HG03060 (cell line): ENCODE data around the gene POLD4.

Experiments used
- ATAC-seq: cut with Tn5 transposase; IDR thresholded peaks from one replicate; pipeline ENCODE4 v1.9.1; 2021; ENCODE audit warnings: low read depth, moderate number of reproducible peaks; ENCODE audit not compliant: unreplicated experiment

The POLD4 gene

DNA sequence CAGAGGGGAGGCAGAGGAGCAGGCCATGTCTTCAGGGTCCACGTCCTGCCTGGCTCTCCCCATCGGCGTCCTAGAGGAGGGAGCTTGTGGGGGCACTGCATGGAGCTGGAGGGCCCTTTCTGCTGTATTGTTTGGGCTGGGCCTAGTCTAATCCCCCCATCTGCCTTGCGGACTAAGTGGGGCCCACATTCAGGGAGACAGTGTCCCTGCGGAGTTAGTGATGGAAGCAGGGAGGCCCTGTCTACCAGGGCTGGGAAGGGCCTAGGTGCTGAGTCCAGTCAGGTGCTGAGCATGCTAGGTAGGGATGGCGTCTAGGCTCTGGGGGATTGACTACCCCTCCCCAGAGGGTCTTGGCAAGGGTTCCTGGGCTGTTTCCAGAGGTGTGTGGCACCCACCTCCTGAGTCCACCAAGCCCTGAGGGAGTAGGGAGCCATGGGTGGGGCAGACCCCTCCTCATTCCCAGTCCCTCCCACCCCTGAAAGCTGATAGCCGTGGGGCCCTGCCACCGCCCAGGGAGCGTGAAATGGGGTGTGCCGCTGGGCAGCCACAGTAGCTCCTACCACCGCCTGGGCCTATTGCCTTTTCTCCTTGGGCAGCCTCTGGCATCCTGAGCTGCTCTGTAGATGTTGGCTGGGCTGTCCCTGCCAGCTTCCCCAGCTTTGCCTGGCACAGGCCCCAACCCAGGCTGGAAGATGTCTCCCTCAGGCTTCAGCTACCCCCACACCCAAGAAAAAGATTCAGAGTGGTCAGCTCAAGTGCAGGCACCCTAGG, 1.9 kb upstream of the POLD4 start:
- ATAC-seq: no peak

DNA sequence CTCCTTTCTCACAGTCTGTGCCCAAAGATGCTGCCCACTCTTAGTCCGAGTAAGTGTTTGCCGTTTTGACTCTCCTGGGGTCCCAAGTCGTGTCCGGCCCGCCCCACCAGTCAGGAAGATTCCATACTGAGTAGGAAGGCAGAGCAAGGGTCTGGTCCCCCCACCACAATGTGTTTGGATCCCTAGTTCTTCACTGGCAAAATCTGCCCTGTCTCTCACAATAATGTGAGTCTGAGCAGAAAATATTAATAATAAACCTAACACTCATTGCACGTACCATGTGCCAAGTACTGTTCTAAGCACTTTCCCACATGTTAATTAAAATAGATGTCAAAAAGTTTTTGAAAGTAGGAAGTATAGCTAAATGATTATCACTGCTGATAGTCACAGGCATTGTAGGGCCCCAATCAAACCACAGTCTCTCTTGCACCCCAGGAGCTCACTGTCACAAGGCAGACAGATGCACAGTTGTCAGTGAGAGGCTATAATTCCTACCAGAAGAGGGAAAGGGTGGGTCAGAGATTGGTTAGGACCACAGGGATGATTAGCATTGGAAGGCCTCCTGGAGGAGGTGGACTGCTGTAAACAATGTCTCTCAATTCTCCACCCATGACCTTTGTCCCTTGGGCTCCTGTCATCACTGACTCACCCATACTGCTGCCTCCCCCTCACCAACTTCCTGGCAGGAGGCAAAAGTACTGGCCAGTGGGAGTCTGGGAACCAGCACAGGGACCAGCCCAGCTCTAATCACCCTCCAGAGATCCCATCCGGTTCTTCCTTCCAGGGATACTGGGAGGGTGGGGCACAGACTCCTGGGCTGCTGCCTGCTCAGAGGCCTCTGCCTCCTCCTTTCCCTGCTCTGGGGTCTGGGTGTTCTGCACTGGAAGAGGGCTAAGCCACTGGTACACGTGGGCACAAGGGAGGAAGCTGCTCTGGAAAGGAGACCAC, 1.0 kb upstream of the POLD4 start:
- no peak for ATAC-seq

DNA sequence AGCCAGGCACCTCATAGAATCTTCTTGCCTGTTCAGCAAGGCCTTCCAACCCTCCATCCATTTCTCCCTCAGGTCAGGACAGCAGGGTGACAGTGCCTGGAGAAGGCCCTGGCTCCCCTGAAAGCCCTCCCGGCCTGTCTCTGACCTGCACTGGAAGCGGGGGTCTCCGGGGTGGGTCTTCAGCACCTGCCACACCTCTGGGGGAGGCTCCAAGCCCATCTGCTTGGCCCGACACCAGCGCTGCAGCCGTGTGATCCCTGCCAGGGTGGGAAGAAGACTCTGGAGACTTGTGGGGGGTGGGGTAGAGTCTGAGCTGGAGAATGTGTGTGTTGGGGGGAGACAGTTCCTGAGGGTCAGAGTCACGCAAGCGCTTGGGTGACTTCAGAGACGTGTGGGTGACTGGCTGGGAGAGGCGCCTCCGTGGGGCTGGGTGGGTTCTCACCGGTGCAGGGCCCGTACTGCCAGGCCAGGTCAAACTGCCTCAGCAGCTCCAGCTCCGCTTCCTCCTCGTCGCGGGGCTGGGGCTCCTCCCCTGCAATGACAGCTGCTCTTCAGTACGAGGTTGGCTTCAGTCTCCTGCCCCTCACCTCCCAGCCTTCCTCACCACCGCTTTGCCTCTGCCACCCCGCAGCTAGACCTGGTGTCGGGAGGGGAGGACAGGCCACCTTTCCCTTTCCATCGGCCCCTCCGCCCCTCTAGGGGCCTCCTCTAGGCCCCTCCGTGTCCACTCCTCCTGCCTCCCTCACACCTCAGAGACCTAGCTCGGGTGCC, 615 bp downstream of the POLD4 start:
- ATAC-seq: no peak

DNA sequence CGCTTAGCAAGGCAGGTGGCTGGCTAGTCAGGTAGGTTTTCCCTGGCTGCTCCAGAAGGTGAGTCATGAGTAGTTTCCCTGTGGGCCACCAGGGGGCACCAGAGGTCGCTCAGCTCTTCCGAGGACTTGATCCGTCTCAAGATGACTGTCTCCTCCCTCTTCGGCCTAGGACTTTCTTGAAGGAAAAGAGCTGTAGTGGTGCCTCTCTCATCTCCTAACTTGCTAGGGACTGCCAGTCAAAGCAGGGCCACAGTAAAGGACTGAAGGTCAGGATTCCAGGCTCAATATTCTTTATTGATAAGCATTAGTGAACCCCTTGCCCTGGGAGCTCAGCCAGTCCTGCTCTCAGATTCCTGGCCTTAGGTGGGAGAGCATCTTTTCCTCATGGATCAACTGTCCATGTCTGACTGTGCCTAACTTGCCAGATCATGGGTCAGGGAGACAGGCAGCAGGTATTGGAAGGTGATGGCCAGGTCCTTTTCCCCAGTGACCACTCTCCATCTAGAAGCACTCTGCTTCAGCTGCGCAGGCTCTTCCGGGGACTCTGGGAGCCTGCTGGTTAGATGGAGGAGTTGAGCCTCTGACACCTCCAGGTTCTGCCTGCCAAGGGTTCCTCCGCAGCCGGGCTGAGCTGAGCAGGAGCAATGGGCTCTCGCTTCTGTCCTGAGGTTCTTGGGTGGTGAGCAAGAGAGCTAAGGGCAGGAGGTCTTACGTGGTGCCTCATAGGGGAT, 1.9 kb downstream of the POLD4 start:
- ATAC-seq: no peak

DNA sequence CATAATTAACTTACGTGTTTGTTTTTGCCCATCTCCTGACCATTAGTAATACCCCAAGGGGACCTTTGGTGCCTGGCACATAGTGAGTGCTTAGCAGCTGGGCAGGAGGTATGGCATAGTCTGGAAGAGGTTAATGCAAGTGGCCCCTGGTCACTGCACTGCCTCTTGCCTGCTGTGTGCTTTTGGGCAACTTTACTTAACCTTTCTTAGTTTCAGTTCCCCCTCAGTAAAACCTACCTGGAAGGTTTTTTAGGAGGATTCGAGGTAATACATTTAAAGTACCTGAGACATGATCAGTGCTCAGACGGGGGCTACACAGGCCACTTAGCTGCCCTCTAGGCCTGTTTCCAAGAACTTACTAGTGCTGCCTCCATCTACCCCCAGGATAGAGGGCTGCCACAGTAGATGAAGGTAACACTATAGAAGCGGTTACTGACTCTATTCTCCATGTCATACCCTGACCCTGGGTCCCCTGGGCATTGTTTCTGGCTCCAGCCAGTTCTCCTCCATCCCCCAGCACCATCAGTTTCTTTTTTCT, 3.3 kb downstream of the POLD4 start:
- ATAC-seq: no peak

DNA sequence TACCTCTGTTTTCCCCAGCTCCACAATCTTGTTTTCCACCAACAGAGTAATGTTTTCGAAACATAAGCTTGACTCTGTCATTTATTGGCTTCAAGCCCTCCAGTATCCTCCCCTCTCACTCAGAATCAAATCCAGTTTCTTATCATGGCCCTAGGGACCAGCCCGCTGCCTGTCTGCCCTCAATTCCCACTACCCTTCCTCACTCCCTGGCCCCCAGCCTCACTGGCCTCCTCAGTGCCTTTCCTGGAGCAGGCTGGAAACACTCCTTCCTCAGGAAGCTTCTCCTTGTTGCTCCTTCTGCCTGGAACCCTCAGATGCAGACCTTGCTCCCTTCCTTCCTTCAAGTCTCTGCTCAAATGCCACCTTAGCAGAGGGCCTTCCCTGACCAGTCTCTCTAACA, 3.9 kb downstream of the POLD4 start:
- ATAC-seq: no peak

DNA sequence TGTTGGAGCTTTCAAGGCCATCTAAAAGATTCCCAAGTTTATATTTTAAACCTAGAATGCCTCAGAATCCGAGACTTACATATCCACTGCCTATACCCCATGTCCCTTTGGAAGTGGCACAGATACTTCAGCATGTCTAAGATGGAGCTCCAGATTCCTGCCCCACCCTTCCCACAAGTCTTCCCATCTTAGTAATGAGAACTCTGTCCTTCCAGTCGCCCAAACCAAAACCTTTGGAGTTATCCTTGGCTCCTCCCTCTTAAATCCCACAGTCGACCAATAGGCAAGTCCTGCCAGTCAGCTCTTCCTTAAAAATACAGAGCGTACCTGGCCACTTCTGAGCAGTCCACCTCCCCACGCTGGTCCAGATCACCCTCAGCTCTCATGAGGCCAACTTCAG, 4.3 kb downstream of the POLD4 start:
- no peak for ATAC-seq

DNA sequence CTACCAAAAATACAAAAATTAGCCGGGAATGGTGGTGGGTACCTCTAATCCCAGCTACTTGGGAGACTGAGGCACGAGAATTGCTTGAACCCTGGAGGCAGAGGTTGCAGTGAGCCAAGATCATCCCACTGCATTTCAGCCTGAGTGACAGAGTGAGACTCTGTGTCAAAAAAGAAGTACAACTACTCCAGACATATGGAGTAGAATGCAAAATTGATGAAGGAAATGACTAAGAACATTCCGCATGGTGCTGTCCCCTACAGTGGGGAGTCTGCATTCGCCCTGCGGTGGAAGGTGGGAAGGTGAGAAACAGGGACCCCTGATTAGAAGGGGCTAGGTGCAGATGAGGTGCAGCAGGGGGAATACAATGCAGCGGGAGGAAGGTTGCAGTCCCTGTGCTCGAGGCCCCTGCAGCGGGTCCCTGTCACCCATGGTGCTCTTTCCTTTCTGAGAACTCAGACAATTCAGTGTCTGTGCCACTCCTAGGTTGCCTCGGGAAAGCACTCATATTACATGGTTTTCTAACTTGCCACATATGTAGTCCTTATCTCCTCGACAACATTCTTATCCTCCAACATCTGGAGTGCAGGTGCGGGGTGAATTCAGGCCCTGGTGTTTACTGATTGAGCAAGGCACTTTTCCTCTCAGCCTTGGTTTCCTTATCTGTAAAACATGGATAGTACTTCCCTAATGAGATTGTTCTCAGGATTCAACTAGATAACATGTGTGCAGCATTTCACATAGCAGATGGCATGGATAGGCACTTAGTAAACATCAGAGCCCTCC, 5.2 kb downstream of the POLD4 start:
- no peak for ATAC-seq

DNA sequence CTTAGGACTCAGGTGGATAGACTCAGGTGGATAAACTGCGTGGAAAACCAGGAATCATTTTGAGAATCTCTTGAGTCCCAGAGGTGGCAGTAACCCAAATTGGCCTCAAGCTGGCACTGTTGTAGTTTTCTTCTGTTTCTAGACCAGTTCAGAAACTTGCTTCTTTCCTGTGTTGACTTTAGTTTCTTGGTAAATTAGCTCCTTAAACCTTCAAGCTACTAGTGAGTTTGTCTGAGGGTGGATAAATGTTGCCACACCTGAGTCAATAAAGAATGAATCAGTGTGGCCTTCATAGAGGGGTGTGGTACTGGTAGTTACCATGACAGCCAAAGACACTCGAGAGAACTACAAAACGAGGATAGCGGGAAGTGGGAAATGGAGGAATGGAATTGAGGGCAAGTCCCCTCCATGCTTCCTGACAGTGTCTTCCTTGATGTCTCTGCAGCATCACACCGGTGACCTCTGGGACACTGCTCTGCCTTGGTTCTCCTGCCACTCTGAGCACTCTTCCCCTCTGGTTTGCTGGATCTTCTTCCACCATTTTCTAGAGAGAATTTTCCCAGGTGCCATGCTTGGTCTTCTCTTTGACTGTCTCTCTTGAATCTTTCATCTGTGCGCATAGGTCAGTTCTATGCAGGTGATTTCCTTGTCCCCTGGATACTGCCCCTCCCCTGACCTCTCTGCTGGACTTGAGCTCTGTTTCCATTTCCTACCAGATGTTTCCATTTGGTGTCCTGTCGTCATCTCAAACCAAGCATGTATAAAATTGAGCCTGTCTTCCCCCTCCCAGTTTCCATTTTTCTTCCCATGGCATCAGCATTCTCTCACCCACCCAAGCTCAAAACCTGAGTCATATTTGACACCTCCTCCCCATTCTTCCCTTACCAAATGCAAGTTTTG, 7.2 kb downstream of the POLD4 start:
- no peak for ATAC-seq

DNA sequence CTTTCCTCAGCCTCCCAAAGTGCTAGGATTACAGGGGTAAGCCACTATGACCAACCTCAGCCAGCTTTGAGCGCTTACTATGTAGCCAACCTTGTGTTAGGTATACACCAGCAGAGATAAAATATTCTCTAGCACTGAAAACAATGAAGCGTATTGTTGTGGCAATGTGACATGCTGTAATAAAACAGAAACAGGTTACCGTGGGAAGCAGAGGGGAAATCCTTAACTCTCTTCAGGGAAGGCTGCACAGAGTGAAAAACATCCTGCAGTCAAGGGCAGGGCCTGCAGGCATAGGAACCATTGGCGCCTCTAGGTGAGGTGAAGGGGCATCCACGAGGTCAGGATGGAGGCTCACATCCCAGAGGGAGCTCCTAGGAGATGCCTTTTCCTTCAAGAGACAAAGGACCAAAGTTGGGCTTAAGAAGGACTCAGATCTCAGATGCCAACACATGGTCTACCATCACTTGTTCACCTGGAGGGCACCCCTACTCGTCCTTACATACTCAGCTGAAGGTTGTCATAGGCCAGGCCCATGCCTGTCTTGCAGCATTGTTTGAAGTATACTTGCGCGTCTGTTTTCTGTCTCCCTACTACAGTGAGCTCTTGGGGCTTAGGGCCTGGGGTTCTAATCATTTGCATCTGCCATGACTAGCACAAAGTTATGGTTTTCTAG, 8.0 kb downstream of the POLD4 start:
- ATAC-seq: no peak

DNA sequence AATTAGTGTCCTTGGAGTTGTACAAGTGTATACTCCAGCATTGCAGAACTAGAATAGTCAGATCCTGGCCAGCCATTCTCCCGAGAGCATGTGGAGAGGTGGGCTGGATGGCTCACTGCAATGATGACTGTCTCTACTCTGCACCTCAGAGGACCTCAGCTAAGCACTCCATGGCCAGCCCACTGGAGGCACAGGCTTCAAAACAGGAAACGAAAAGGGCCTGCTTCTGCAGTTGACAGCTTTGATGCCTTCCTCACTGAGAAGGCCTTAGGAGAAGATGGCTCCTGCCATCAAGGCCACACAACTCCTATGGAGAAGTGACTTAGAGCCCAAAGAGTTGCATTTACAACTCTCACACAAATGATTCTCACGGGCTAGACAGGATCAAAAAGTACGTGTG, 9.1 kb downstream of the POLD4 start:
- ATAC-seq: no peak

DNA sequence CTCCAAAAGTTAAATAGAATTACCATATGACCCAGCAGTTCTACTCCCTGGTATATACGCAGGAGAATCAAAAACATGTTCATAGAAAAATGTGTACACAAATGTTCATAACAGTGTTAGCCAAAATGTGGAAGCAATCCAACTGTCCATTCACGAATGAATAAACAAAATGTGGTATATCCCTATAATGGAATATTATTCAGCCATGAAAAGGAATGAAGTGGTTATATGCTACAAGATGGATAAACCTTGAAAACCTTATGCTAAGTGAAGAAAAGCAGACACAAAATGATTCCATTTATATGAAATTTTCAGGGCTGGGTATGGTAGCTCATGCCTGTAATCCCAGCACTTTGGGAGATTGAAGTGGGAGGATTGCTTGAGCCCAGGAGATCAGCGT, 16.1 kb downstream of the POLD4 start:
- no peak for ATAC-seq

DNA sequence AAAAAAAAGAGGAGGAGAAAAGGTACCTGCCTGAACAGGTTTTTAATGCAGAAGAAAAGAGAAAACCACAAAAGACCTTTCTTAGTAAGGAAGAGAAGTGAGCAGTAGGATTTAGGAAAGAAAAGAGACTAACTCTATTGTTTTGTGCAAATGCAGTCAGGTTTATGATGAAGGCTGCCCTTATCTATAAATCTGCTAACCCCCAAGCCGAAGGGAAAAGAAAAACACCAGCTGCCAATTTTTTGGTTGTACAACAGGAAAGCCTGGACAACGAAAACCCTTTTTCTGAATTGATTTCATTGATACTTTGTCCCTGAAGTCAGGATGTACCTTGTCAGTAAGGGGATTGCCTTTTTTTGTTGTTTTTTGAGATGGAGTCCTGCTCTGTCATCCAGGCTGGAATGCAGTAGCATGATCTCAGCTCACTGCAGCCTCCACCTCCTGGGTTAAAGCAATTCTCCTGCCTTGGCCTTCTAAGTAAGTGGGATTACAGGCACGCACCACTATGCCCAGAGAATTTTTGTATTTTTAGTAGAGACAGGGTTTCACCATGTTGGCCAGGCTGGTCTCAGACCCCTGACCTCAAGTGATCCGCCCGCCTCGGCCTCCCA, 21.2 kb downstream of the POLD4 start:
- no peak for ATAC-seq

DNA sequence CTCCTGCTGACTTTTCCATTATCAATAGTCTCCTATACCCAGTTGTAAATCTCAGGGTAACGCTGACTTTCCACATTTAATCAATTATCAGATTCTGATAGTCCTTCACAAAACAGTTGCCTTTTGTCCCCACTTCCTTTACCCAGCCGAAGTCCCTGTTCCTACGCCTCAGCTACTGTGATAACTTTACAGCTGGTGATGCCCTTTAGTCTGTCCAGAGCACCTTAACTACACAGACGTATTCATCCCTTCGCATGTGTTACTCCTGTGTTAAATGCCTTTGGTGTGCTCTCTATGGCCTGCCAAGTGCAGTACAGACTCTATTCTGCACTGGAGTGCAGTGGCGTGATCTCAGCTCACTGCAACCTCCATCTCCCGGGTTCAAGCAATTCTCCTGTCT, 29.8 kb downstream of the POLD4 start:
- ATAC-seq: no peak

DNA sequence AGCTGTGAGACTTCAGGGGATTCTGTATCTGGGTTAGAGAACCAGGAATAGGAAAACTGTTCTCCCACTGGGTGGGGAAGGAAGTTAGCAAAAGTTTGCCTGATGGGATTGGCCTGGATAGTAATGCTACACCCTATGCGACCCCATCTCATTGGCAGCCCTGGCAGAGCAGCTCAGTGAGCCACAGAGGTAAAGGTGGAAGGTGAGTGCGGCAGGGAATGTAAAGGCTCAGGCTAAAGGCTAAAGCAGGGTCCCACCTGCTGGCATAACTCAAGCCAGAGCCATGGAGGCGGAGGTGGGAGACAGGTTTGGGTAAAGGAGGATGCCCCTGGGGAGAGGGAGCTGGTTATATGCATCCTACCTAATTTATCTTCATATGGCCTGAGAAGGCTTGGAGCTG, 31.3 kb downstream of the POLD4 start:
- no peak for ATAC-seq

DNA sequence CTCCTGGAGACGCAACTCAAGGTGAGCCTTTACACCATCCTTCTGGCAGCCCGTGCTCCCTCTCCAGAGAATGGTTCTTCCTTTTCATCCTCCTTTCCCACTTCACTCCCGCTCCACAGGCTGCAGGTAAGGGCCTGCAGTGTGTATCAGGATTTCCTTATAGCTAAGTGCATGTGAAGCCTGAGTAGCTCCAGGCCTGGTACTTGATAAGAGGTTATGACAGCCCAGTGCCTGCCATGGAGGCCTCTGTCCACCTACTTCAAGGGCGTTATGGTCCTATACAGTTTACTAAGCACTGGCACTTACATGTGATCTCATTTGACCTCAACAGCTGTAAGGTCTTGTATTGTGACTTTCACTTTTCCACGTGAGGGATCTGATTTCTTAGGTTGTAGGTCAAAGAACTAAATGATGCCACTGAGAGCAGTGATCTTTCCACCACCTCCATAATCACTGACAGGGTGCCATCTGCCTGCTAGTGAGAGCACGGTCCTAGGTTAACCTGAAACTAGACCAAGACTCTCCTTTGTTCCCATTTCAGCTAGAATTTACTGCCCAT, 32.0 kb downstream of the POLD4 start:
- no peak for ATAC-seq

DNA sequence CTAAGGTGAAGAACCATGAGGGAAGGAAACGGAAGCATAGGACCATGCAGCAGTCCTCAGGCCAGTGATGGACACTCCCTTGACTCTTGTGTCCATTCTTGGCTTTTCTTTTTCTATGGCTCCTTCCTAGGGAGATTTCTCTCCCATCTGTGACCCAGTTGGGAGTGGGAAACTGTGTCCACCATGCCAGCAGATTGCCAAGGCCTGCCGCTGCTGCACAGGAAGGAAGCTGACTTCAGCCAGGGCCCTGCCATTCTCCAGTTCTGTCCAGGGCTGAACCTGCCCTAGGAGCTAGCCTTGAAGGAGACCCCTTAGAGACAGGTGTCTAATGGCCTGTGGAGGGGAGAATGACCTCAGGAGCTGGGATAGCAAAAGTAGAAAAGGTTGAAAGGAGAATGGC, 32.7 kb downstream of the POLD4 start:
- no peak for ATAC-seq
